DND-41 (cell line): Measurements from ENCODE around the gene GYPA.

Experiments used
- ATAC-seq: fragments of 200-7000 bp; cut with Tn5 transposase; 3 replicates; pipeline ENCODE4 v1.9.1; 2021; ENCODE audit warnings: low read depth; ENCODE audit not compliant: insufficient read depth
- DNase-seq: peaks from one replicate; pipeline ENCODE4 v3.0.0-alpha.2; 2020
- H2AFZ ChIP-seq: 2 replicates; pipeline ENCODE4 v1.6.0; 2012; ENCODE audit warnings: low read depth, low read length
- H3K27ac ChIP-seq: 2 replicates; pipeline ENCODE4 v1.5.1; 2012; ENCODE audit warnings: low read length, inconsistent platforms
- H3K27me3 ChIP-seq: fragments of 200-600 bp; sonication (generic); 2 replicates; pipeline ENCODE4 v1.6.0; 2012; ENCODE audit warnings: low read length, mild to moderate bottlenecking, inconsistent platforms; ENCODE audit not compliant: insufficient read depth, poor library complexity
- H3K36me3 ChIP-seq: 2 replicates; pipeline ENCODE4 v1.5.1; 2012; ENCODE audit warnings: low read length, inconsistent platforms; ENCODE audit not compliant: insufficient read depth
- H3K4me1 ChIP-seq: 2 replicates; pipeline ENCODE4 v1.5.1; 2012; ENCODE audit warnings: mild to moderate bottlenecking, low read length; ENCODE audit not compliant: insufficient read depth
- H3K4me2 ChIP-seq: 2 replicates; pipeline ENCODE4 v1.6.0; 2012; ENCODE audit warnings: mild to moderate bottlenecking, moderate library complexity, low read length, inconsistent platforms; ENCODE audit not compliant: insufficient read depth
- H3K4me3 ChIP-seq, 2 experiments: fragments of 200-600 bp in 1 of 2; shearing (Covaris generic) in 1 of 2; 2 replicates each; pipeline ENCODE4 v1.5.1; 2012 to 2016; ENCODE audit warnings: inconsistent platforms in 2 of 2, low read length in 2 of 2, mild to moderate bottlenecking in 2 of 2, low read depth in 1 of 2, moderate library complexity in 1 of 2
- H3K79me2 ChIP-seq: 2 replicates; pipeline ENCODE4 v1.6.0; 2012; ENCODE audit warnings: low read length, inconsistent platforms; ENCODE audit not compliant: insufficient read depth
- H3K9ac ChIP-seq: 2 replicates; pipeline ENCODE4 v1.6.0; 2012; ENCODE audit warnings: low read depth, mild to moderate bottlenecking, inconsistent platforms, low read length, moderate library complexity
- H3K9me3 ChIP-seq: 2 replicates; pipeline ENCODE4 v1.5.1; 2012; ENCODE audit warnings: low read length, moderate library complexity, mild to moderate bottlenecking, inconsistent platforms; ENCODE audit not compliant: insufficient read depth, severe bottlenecking
- H4K20me1 ChIP-seq: 2 replicates; pipeline ENCODE4 v1.6.0; 2012; ENCODE audit warnings: low read length; ENCODE audit not compliant: insufficient read depth
- EZH2 ChIP-seq: IDR thresholded peaks from 3 replicates; pipeline ENCODE4 v1.6.1; 2012; ENCODE audit warnings: borderline replicate concordance, low read depth, mild to moderate bottlenecking, moderate library complexity, low read length, inconsistent platforms; ENCODE audit not compliant: severe bottlenecking
- TF ChIP-seq, protein P1 (sequence below): IDR thresholded peaks from 2 replicates; pipeline ENCODE4 v1.5.1; 2012; ENCODE audit warnings: borderline replicate concordance, low read length, moderate library complexity, mild to moderate bottlenecking; ENCODE audit not compliant: poor library complexity, severe bottlenecking; ENCODE audit errors: extremely low read depth

The GYPA gene

DNA sequence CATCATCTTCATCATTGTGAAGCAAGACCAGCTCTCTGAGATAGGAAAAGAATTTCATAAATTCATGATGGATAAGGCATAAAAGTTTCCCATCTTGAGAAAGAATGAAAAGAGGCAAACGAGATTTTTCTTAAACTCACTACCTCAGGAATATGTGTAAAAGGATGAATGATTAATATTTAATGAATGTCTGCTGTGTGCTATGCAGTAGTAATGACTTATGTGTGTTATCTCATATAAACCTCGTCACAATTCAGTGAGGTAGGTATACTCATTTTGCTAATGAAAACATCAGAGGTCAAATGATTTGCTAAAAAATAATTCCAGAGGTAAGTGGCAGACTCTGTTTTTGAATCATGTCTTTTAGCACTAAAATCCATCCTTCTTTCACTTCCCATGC lies 42.6 kb upstream of the GYPA start:
- H3K27ac ChIP-seq = no peak overlapping the region
- H3K4me2 ChIP-seq = no peak overlapping the region
- H3K9me3 ChIP-seq = no peaks in the 10 kb centered on the region
- no peaks in the 10 kb centered on the region for H3K27me3 ChIP-seq
- TF ChIP-seq, protein P1, sequence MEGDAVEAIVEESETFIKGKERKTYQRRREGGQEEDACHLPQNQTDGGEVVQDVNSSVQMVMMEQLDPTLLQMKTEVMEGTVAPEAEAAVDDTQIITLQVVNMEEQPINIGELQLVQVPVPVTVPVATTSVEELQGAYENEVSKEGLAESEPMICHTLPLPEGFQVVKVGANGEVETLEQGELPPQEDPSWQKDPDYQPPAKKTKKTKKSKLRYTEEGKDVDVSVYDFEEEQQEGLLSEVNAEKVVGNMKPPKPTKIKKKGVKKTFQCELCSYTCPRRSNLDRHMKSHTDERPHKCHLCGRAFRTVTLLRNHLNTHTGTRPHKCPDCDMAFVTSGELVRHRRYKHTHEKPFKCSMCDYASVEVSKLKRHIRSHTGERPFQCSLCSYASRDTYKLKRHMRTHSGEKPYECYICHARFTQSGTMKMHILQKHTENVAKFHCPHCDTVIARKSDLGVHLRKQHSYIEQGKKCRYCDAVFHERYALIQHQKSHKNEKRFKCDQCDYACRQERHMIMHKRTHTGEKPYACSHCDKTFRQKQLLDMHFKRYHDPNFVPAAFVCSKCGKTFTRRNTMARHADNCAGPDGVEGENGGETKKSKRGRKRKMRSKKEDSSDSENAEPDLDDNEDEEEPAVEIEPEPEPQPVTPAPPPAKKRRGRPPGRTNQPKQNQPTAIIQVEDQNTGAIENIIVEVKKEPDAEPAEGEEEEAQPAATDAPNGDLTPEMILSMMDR = no peak
- no peak for TF ChIP-seq EZH2
- H3K79me2 ChIP-seq = no peaks in the 10 kb centered on the region
- no peak overlapping the region for H3K9ac ChIP-seq
- H3K4me1 ChIP-seq = no peaks in the 10 kb centered on the region
- ATAC-seq (no peak), DNase-seq (no peak)
- no peak overlapping the region for H3K4me3 ChIP-seq
- H2AFZ ChIP-seq = no peak overlapping the region
- no peaks in the 10 kb centered on the region for H3K36me3 ChIP-seq
- no peaks in the 10 kb centered on the region for H4K20me1 ChIP-seq

DNA sequence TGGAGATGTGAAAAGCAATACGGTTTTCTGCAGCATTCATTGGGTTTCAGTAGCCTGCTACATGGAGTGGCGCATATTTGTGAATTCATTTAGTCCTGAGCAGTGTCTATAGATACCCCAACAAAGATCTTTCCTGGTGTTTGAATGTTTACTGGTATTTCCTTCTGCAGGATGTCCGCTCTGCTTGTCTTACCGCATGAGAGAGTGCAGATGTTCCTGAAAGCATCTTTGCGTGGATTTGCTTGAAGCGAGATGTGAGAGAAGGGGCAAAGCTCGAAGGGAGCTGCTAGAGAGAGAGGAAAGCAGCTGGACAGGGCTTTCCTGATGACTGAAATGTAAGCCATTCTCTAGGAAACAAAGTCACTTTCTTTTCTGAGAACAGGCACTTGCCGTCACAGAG lies 40.9 kb upstream of the GYPA start:
- Histone ChIP-seq H3K79me2 (no peaks in the 10 kb centered on the region), H2AFZ (no peak overlapping the region)
- no peak for ATAC-seq

DNA sequence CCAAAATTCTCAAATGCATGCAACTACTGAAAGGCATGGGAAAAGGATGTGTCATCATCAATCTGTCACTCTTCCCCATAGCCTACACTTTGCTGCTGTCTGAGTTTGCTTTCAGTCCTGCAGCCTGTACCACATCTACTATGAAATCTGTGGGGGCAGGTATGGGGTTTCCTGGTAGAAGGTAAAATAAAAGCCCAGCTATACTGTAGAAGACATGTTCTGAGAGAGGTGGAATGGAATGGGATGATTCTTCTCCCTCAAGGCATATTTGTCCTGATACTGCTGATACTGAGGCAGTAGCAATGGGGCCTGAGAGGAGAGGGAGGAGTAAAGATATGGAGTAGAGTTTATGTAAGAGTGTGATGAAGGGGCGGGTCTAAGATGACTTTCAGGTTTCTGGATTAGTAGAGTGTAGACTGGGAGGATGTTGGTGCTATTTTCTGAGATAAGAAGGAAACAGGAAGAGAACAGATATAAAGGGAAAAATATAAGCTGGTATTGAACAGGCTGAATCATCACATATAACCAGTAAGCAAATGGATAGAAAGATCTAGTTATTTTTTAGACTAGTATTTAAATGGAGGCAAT lies 38.7 kb upstream of the GYPA start:
- Histone ChIP-seq H3K9me3 (no peaks in the 10 kb centered on the region), H3K9ac (no peak overlapping the region), H3K27me3 (no peaks in the 10 kb centered on the region), H3K4me1 (peaks cover 6% of the 10 kb centered on the region), H3K79me2 (no peaks in the 10 kb centered on the region), H3K4me3 (no peak overlapping the region), H3K27ac (no peak overlapping the region), H3K4me2 (no peak overlapping the region), H3K36me3 (no peaks in the 10 kb centered on the region), H4K20me1 (no peaks in the 10 kb centered on the region), H2AFZ (peak overlapping the region; percentile 1)
- TF ChIP-seq, protein P1 = no peak
- TF ChIP-seq EZH2 = no peak
- ATAC-seq (no peak), DNase-seq (no peak)

More for the DNA sequence above, 40.9 kb upstream of the GYPA start:
- no peaks in the 10 kb centered on the region for H4K20me1 ChIP-seq
- H3K27ac ChIP-seq = no peak overlapping the region
- no peaks in the 10 kb centered on the region for H3K9me3 ChIP-seq
- H3K27me3 ChIP-seq = no peaks in the 10 kb centered on the region
- TF ChIP-seq, protein P1 = no peak
- TF ChIP-seq EZH2 = no peak
- no peak for DNase-seq
- no peaks in the 10 kb centered on the region for H3K36me3 ChIP-seq
- H3K4me2 ChIP-seq = no peak overlapping the region
- no peak overlapping the region for H3K9ac ChIP-seq
- H3K4me3 ChIP-seq = no peak overlapping the region
- H3K4me1 ChIP-seq = no peaks in the 10 kb centered on the region

DNA sequence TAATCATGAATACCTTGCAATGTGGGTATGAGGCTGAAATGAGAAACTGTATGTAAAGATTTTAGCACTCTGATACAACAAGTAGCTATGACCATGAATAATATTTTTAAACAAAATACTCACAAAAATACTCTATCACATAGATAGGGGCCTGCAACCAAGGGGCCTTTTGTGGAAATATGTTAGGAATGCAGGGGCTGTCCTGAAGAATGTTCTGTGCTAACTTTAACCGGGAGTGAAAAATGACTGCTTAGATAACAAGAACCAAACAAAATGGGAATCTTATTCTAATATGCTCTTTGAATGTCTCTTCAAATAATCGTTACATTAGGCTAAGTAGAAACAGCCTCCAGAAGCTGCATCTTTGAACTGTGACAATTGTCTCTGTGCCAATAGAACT lies 37.9 kb upstream of the GYPA start:
- no peak for ATAC-seq
- H3K4me1 ChIP-seq = peaks cover 6% of the 10 kb centered on the region
- no peak overlapping the region for H3K4me3 ChIP-seq
- no peak overlapping the region for H2AFZ ChIP-seq
- no peaks in the 10 kb centered on the region for H3K9me3 ChIP-seq
- H3K27me3 ChIP-seq = no peaks in the 10 kb centered on the region
- TF ChIP-seq EZH2 = no peak
- TF ChIP-seq, protein P1 = no peak
- H3K27ac ChIP-seq = no peak overlapping the region
- H3K36me3 ChIP-seq = no peaks in the 10 kb centered on the region
- H3K4me2 ChIP-seq = no peak overlapping the region
- no peak for DNase-seq
- no peaks in the 10 kb centered on the region for H4K20me1 ChIP-seq
- H3K79me2 ChIP-seq = no peaks in the 10 kb centered on the region
- H3K9ac ChIP-seq = no peak overlapping the region
